ENCODE data around the gene TMEM131L.
"Not testable (repeated sequence)": the region's sequence is repeated elsewhere in the genome, so short reads cannot be mapped to it uniquely, and the experiment has no call there.

TMEM131L gene

DNA sequence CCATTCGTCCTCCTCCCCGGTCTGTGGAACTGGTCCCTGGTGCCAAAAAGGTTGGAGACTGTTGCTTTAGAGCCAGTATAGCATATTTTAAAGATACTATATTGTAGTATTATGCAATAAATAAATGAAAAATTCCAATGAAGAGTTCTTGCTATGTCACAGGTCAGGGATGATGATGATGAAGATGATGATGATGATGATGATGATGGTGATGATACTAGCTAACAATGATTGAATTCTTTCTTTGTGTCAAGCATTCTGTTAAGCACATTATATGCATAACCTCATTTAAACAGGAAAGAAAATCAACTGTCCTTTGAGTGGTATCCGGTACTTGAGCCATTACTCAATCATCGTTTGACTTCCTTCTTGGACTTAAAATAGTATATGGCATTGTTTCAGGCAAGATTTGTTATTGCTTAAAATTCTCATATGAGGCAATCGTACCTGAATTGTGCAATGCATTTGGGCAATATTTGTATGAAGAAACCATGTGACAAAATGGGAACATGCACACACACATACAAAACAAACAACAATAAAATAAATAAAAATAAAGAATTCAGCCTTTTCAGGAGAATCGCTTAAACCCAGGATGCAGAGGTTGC, 195.2 kb downstream of the TMEM131L start:
- no peak for DNase-seq

DNA sequence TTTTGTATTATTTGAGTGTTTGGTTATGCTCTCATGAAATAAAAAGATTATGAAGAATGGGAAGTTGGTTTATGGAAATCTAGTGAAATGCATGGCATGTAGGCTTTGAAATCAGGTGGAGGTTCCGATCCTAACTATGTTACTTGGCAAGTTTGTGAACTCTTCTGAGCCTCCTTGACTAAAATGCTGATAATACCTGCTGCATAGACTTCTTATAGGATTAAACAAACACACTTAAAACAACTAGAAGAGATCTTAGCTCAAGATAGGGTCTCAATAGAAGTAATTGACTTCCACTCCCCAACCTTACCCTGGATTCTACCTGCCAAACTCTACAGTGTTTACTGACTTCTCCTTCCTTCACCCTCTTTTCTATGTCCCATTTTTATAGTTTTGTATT, 195.7 kb downstream of the TMEM131L start:
- no peak for DNase-seq

DNA sequence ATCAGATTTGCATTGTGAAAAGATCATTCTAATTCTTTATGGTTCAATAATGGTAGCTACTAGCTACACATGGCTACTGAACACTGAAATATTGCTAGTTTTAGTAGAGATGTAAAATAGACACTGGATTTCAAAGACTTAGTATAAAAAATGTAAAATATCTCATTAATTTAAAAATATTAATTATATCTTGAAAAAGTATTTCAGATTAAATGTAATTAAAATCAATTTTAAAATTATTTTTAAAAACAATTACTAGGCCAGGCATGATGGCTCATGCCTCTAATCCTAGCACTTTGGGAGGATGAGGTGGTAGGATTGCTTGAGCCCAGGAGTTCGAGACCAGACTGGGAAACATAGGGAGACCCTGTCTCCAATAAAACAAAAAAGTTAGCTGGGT, 197.5 kb downstream of the TMEM131L start:
- no peak for DNase-seq

DNA sequence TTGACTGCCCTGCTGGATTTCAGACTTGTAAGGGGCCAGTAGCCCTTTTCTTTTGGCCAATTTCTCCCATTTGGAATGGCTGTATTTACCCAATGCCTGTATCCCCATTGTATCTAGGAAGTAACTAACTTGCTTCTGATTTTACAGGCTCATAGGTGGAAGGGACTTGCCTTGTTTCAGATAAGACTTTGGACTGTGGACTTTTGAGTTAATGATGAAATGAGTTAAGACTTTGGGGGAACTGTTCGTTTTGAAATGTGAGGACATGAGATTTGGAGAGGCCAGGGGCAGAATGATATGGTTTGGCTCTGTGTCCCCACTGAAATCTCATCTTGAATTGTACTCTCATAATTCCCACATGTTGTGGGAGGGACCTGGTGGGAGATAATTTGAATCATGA, 200.3 kb downstream of the TMEM131L start:
- not testable (repeated sequence) for DNase-seq

DNA sequence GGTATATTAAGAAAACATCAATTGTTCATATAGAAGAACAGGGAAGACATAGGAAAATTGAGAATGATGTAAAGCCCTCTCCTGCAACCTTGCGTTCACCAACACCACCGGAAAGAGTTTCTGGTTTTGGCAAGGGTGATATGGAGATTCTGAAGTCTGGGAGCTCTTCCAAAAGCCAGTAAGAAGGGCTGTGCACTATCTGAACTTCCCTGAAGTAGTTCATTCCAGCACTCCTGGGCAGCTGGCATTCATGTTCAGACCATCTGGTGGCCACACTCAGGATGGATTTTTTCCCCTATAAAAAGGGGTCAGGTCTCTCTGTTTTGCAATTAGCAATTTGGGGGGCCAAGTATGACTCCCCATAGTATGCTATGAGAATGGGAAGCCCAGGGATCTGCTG, 202.5 kb downstream of the TMEM131L start:
- no peak for DNase-seq

DNA sequence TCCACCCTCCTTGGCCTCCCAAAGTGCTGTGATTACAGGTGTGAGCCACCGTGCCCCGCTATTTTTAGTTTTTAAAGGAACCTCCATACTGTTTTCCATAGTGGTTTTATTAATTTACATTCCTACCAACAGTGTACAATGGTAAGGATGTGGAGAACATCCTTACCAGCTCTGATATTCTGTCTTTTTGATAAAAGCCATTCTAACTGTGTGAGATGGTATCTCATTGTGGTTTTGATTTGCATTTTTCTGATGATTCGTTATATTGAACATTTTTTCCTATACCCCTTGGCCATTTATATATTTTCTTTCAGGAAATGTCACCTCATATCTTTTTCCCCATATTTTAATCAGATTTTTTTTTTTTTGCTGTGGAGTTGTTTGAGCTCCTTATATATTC, 203.7 kb downstream of the TMEM131L start:
- no peak for DNase-seq

DNA sequence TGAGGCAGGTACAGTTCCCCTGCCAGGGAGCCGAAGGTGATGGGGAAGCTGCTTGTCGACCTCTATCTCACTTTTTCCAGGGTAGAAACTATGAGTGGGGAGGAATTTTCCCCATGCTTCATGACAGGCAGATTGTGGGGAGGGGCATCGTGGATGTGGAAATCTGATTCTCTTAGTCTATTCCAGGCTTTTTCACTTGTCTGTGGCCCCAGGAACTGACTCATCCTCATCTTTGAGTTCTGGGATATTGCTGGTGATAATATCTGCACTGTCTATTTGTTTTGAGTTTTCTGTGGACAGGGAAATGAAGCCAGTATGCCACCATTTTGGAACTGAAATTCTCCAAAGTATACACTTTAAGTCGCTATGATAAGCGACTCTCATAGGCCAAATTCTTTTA, 210.3 kb downstream of the TMEM131L start:
- no peak for DNase-seq

DNA sequence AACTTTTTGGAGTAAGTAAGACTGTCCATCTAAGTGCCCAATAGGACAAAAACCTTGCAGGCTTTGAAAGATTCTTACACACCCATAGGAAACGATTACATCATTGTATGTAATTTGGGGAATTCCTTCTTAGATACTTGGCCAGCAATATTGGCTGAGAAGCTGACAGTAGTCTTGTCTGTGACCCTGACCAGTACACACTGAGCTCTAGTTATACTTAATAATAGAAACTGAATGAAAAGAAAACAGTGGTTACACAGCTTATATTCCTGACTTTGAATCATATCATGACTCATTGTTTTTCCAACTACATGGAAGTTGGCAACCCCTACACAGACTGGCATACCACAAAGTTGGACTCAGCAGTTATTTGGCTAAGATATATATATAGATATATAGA, 210.8 kb downstream of the TMEM131L start:
- DNase-seq = no peak

DNA sequence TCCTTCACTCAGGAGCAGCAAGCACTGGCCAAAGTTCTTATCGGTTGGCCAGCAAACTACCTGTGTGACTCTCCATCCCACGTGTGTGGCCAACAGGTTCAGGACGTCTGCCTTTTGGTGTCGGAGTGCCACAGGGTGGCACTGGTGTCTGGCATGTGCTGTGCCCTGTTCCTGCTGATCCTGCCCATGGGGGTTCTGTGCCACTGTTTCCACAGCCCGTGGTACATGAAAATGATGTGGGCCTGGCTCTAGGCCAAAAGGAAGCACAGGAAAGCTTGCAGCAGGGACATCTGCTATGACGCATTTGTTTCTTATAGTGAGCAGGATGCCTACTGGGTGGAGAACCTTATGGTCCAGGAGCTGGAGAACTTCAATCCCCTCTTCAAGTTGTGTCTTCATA, 213.3 kb downstream of the TMEM131L start:
- DNase-seq = no peak

DNA sequence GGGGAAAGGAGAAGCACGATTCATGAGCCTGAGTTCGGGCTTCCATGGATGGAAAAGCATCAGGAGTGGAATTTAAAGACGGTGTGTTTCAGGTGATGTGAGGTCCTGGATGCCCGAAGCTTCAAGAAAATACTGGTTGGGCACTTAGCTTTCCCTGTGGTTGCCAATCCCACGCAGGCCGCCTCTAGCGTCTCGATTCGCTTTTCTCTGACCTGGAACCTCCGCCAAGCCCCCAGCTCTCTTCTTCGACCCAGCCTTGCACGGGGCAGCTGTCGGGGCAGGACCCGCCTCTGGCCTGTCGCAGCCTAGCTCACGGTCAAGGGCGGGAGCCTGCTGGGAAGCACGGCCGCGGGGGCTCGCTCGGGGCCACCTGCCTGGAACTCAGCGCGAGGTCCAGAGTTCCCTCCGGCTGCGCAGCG, 217.6 kb downstream of the TMEM131L start:
- DNase-seq = no peak

DNA sequence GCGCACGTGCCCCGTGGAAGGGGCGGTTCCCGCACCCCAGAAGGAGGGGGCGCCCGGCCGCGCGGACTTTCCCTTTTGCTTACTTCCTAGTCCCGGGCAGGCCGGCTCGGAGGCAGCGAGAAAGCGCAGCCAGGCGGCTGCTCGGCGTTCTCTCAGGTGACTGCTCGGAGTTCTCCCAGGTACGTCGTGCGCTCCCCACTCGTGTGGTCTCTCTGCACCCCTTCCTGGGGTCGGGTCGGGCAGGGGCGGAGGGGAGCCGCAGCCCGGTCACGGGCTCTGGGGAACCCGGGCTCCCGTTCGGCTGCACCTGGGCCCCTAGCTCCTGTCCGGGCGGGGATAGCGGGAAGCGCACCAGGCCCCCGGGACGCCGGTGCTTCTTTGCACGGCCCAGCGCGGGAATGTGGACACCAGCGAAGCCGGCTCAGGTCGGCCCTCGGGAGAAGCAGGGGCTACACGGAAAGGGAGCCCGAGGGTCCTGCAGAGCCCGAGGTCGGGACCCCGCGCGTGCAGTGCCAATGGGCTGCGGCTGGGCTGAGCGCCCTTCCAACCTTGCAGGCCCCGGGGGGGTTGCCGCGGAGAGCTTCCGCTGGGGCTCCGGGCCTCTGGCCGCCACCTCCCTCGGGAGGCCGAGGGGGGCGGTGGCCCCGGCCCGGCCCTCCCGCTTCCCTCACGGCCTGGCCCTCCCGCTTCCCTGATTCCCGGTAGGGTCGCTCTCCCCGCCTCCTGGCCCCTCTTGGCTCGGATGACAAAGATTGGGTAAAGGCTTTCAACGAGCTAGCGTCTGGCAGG, 218.2 kb downstream of the TMEM131L start, which contains the start of gene TLR2:
TLR2 (plus strand) TSS at position 99 of the 789 bp plus-strand sequence. CDS start 18,628 bp downstream, outside the sequence.
- DNase-seq = peak; percentile 69 to 71

DNA sequence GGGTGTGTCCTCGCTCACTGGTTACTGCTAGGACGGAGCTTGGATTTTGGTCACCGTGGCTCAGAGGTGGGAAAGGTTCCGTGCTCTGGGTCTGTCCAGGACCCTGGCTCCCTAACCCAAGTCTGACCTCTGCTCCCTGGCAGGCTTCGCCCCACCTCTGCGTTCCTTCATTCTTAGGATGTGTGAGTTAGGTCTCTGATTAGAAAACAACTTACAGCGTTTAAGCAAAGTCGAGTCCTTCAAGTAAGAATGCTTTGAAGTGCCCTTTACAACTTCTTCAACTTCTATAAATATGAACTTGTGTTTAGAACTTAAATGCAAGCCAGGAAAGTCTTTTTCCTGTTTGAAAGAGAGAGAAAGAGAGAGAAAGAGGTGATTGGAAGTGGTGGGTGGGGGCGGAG, 218.8 kb downstream of the TMEM131L start:
- peak; percentile 2 to 5 for DNase-seq

Data from stimulated activated CD4-positive, alpha-beta T cell treated with anti-CD3 and anti-CD28 coated beads, Interleukin-4, amount 100 ng/mL, for 4 hours (primary cell).